Fibroblast of the aortic adventitia (primary cell): ENCODE results near the gene ZFHX3. TPM values are rescaled to one million over a fixed set of nuclear protein-coding genes. Genes with fewer than 3 reads are reported as not detected.
"Not testable (repeated sequence)": the region's sequence is repeated elsewhere in the genome, so short reads cannot be mapped to it uniquely, and the experiment has no call there.

Experiments
- DNase-seq: peaks from one replicate; pipeline ENCODE4 v3.0.0-alpha.2; 2010; ENCODE audit warnings: low read depth
- H3K4me3 ChIP-seq: 2 replicates; pipeline ENCODE4 v1.5.1; 2011; ENCODE audit warnings: low read depth, mild to moderate bottlenecking, control low read depth, low read length, moderate library complexity
- total RNA-seq: library from RNA; depleted of rRNA; stranded (reverse); fragments of >200 nt; gene quantifications from 2 replicates; pipeline ENCODE4 v1.2.3, GENCODE V29; 2012; ENCODE audit warnings: low replicate concordance
- TF ChIP-seq, protein P1 (sequence below): IDR thresholded peaks from 2 replicates; pipeline ENCODE4 v1.5.1; 2011; ENCODE audit warnings: mild to moderate bottlenecking, low read length, control low read depth, inconsistent platforms; ENCODE audit not compliant: insufficient read depth

The ZFHX3 gene
- total RNA-seq, 1 donor, result 8.1 TPM

DNA sequence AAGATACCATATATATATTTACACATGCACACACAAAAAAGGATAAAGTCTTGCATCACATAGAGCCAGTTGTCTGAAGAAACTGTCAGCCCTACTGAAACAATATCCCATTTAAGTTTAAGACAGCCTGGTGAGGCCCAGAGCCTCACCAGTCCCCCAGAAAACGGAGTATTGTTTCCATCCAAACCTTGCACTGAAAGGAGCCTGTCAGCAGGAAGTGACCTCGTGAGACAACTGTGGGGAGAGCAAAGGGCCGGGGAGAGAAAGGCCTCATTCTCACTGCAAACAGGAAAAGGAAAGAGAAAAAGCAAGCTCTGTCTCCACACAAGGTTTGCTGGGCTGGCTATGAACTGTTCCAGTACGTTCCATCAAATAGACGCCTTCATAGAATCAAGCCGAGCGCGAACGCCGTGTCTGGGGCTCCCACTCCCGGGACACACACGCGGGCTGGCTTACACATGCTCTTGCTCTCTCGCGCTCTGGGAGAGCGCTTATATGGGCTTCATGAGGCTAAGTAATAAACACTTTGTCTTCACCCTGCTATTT is 44.4 kb upstream of the ZFHX3 start:
- H3K4me3 ChIP-seq, result no peak overlapping the region
- DNase-seq, result no peak
- TF ChIP-seq, protein P1, sequence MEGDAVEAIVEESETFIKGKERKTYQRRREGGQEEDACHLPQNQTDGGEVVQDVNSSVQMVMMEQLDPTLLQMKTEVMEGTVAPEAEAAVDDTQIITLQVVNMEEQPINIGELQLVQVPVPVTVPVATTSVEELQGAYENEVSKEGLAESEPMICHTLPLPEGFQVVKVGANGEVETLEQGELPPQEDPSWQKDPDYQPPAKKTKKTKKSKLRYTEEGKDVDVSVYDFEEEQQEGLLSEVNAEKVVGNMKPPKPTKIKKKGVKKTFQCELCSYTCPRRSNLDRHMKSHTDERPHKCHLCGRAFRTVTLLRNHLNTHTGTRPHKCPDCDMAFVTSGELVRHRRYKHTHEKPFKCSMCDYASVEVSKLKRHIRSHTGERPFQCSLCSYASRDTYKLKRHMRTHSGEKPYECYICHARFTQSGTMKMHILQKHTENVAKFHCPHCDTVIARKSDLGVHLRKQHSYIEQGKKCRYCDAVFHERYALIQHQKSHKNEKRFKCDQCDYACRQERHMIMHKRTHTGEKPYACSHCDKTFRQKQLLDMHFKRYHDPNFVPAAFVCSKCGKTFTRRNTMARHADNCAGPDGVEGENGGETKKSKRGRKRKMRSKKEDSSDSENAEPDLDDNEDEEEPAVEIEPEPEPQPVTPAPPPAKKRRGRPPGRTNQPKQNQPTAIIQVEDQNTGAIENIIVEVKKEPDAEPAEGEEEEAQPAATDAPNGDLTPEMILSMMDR, result no peak

DNA sequence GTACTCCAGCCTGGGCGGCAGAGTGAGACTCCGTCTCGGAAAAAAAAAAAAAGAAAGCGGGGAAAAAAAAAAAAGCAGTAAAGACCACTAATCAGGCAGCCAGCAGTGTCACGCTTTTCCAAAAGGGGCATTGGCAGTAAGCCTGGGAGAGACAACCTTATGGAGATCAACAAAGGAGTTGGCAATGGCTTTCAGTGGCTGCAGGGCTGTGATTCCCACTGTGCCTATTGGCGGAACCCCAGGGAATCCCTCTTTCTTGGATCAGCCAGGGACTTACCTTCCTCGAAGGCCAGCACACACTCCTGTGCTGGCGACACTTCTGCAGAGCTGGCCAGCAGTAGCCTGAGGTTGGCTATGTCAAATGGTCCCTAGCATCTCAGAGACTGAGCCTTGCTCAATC is 43.2 kb upstream of the ZFHX3 start:
- TF ChIP-seq, protein P1, result no peak

GRCh38 chr16:73089420-73089819 is 41.5 kb upstream of the ZFHX3 start:
- TF ChIP-seq, protein P1, result no peak
- no peak for DNase-seq

More for the DNA sequence above, 43.2 kb upstream of the ZFHX3 start:
- H3K4me3 ChIP-seq, result no peak overlapping the region
- no peak for DNase-seq

DNA sequence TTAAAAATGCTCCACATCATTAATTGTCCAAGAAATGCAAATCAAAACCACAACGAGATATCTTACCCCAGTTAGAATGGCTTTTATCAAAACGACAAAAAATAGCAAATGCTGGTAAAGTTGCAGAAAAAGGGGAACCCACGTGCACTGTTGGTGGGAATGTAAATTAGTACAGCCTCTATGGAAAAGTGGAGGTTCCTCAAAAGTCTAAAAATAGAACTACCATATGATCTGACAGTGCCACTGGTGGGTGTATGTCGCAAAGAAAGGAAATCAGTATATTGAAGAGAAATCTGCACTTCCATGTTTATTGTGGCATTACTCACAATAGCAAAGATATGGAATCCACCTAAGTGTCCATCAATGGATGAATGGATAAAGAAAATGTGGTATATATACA is 38.2 kb upstream of the ZFHX3 start:
- no peak overlapping the region for H3K4me3 ChIP-seq
- TF ChIP-seq, protein P1, result no peak
- no peak for DNase-seq

More at GRCh38 chr16:73089420-73089819, 41.5 kb upstream of the ZFHX3 start:
- H3K4me3 ChIP-seq, result no peak overlapping the region

DNA sequence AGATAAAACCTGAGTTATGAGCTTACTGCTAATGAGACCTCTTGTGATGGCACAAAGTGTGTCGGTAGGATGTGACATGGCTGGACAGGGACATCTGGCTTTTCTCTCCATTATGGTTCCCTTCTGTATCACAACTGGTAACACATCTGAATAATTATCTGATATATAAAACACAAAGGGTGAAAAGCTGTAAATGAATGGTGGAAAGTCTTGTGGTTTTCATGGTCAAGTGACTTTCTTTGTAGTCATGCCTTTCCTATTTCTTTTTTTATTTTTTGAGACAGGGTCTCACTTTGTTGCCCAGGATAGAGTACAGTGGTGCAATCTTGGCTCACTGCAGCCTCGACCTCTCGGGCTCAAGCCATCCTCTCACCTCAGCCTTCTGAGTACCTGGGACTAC is 35.3 kb upstream of the ZFHX3 start:
- TF ChIP-seq, protein P1, result no peak
- DNase-seq, result no peak

DNA sequence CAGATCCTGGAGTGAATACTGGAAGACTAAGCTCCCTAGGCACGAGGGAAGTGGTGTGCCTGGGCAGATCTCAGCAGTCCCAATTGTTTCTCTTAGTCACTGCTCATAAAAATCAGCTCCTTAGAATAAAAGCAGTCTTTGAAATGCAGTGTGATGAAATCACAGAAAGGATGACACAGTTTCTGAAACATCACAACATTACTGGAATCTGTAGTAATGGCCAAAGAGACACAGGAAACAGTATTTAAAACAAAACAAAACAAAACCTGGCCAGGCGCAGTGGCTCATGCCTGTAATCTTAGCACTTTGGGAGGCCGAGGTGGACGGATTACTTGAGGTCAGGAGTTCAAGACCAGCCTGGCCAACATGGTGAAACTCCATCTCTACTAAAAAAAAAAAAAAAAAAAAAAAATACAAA is 34.7 kb upstream of the ZFHX3 start:
- peak; percentile 93 for DNase-seq
- H3K4me3 ChIP-seq, result not testable (repeated sequence)

More for the DNA sequence above, 35.3 kb upstream of the ZFHX3 start:
- no peak overlapping the region for H3K4me3 ChIP-seq

GRCh38 chr16:73080931-73081330 is 33.0 kb upstream of the ZFHX3 start:
- H3K4me3 ChIP-seq, result no peak overlapping the region
- DNase-seq, result no peak
- TF ChIP-seq, protein P1, result no peak
